D721Med (cell line): ENCODE results near the gene SIK2.

ENCODE experiments used
- DNase-seq: peaks from one replicate; pipeline ENCODE4 v3.0.0; 2011; ENCODE audit warnings: low spot score; ENCODE audit not compliant: insufficient read length
- FAIRE-seq: peaks from 2 replicates; lab custom pipeline; 2011; peaks lifted over from hg19 to GRCh38; lab: Jason Lieb, UNC
- CTCF ChIP-seq: IDR thresholded peaks from 2 replicates; pipeline ENCODE4 v1.5.1; 2012; ENCODE audit warnings: mild to moderate bottlenecking, control low read depth; ENCODE audit not compliant: insufficient read depth; ENCODE audit errors: missing control alignments

SIK2 gene

GRCh38 chr11:111592491-111592890 lies 9.8 kb upstream of the SIK2 start:
- no peak for TF ChIP-seq CTCF
- DNase-seq (no peak), FAIRE-seq (no peak)

- no peak for FAIRE-seq
- DNase-seq, result no peak
- TF ChIP-seq CTCF, result no peak
Observed at GRCh38 chr11:111596319-111596718, 5.9 kb upstream of the SIK2 start.

- FAIRE-seq (no peak), DNase-seq (no peak)
- no peak for TF ChIP-seq CTCF
Observed at GRCh38 chr11:111598148-111598547, 4.1 kb upstream of the SIK2 start.

GRCh38 chr11:111598559-111598958 lies 3.7 kb upstream of the SIK2 start:
- DNase-seq (no peak), FAIRE-seq (no peak)
- TF ChIP-seq CTCF, result no peak

- FAIRE-seq, result no peak
- no peak for DNase-seq
- TF ChIP-seq CTCF, result no peak
Observed at GRCh38 chr11:111601636-111601978, 642 bp upstream of the SIK2 start.

GRCh38 chr11:111602865-111603610 lies 789 bp downstream of the SIK2 start:
- FAIRE-seq, result no peak
- TF ChIP-seq CTCF, result no peak

GRCh38 chr11:111603611-111604130 lies 1.4 kb downstream of the SIK2 start:
- no peak for FAIRE-seq
- DNase-seq, result no peak

More at GRCh38 chr11:111602865-111603610, 789 bp downstream of the SIK2 start:
- no peak for DNase-seq

More at GRCh38 chr11:111603611-111604130, 1.4 kb downstream of the SIK2 start:
- no peak for TF ChIP-seq CTCF
